ENCODE results near the gene RALGAPB. TPM values are rescaled to one million over a fixed set of nuclear protein-coding genes. Genes with fewer than 3 reads are reported as not detected.

RALGAPB gene
- total and polyA plus RNA-seq, 2 of the 13 experiments (the other 11 are each of a cell fraction or from before 2014, with no cell fraction given) = 17.6 to 30.6 TPM

GRCh38 chr20:38454556-38455473 lies 17.8 kb upstream of the RALGAPB start (continued):
- TF ChIP-seq ISL2 (CRISPR knock-in tag; IDR thresholded peaks at IDR 0.05) = no peak
- TF ChIP-seq CBX1 (IDR thresholded peaks at IDR 0.05; ENCODE audit: low read depth) = no peak

GRCh38 chr20:38458314-38458713 lies 14.3 kb upstream of the RALGAPB start:
- CTCF ChIA-PET (ENCODE audit: low intra/inter-chr PET ratio, low total read pairs) = no interaction called here
- POLR2A ChIA-PET = interaction anchor here (0.8 to 2.3 kb wide), 4 partner anchors 10 to 24 kb away, joined by 3 to 9 read pairs (median 6); partner anchors contain the start of genes RALGAPB and SNHG17
- no TSS peak for BruUV-seq (replicated peaks)

More at GRCh38 chr20:38458314-38458713, 14.3 kb upstream of the RALGAPB start:
- Histone ChIP-seq H3K4me3 (replicated peaks in 1 of 3; ENCODE audit: insufficient read depth in 1 of 3, low read depth in 2 of 3, low read length in 3 of 3) (no peak overlapping the region), H2AFZ (ENCODE audit: low read length) (no peak overlapping the region), H3K27ac (ENCODE audit: extremely low read length, insufficient read depth, low read length) (no peak overlapping the region), H3K4me2 (ENCODE audit: low read depth, low read length) (no peak overlapping the region), H3K27me3 (ENCODE audit: control insufficient read depth in 1 of 2, insufficient read depth in 2 of 2, low read length in 2 of 2) (no peaks in the 10 kb centered on the region), H3K36me3 (replicated peaks in 1 of 2; ENCODE audit: control insufficient read depth in 1 of 2, insufficient read depth in 2 of 2, low read length in 2 of 2) (no peaks in the 10 kb centered on the region), H3K9ac (ENCODE audit: insufficient read depth, low read depth, low read length) (no peak overlapping the region), H4K20me1 (ENCODE audit: insufficient read depth, low read length) (no peaks in the 10 kb centered on the region), H3K9me3 (ENCODE audit: low read length) (no peaks in the 10 kb centered on the region), H3K4me1 (ENCODE audit: insufficient read depth, low read length) (peaks cover 11% of the 10 kb centered on the region), H3K79me2 (ENCODE audit: insufficient read depth, low read length) (no peaks in the 10 kb centered on the region)
- DNase-seq (ENCODE audit: low spot score) (no peak), ATAC-seq (no peak), FAIRE-seq (no peak)
- in situ Hi-C loops (cut with HindIII; ENCODE audit: extremely low pct_ligation_motif_present, low pct_unique_long_range_greater_than_20kb) (no loop called here), intact Hi-C loops (cut with micrococcal nuclease; ENCODE audit: unreplicated experiment) (no loop called here)
- WGBS (ENCODE audit: low lambda C conversion rate) = 74% methylated on average over 5 of the region's 5 CpGs
- no peak for TF ChIP-seq CREBL2 (CRISPR knock-in tag; IDR thresholded peaks at IDR 0.05; ENCODE audit: borderline replicate concordance)
- no peak for TF ChIP-seq SMAD3 (CRISPR knock-in tag; IDR thresholded peaks at IDR 0.05)
